ENCODE data around the gene CYLD. TPM values are rescaled to one million over a fixed set of nuclear protein-coding genes. Genes with fewer than 3 reads are reported as not detected.

CYLD gene
- total and polyA plus RNA-seq, 10 of the 15 experiments (the other 5 are each of a cell fraction or from before 2014, with no cell fraction given) = 19.2 to 106 (median 46.1) TPM

GRCh38 chr16:50709061-50709684 lies 32.7 kb upstream of the CYLD start (continued):
- TF ChIP-seq NR2F1 (conservative IDR thresholded peaks at IDR 0.05) (no peak), TARDBP (IDR thresholded peaks at IDR 0.05; ENCODE audit: borderline replicate concordance) (no peak), CBX3 (IDR thresholded peaks at IDR 0.05; ENCODE audit: borderline replicate concordance, low read depth) (no peak), HDAC6 (IDR thresholded peaks at IDR 0.05; ENCODE audit: unreplicated experiment) (no peak), MYC (IDR thresholded peaks at IDR 0.05; ENCODE audit: insufficient read depth, insufficient read length, insufficient replicate concordance, low read length, severe bottlenecking) (no peak), LARP7 (IDR thresholded peaks at IDR 0.05) (no peak), RCOR1 (conservative IDR thresholded peaks at IDR 0.05; ENCODE audit: low read depth, low read length) (no peak), SPI1 (IDR thresholded peaks at IDR 0.05; ENCODE audit: borderline replicate concordance, insufficient read depth, low read depth, low read length) (peak; percentile 97), SMAD5 (IDR thresholded peaks at IDR 0.05; ENCODE audit: low read depth) (no peak), IKZF2 (IDR thresholded peaks at IDR 0.05) (peak; percentile 81 to 86), USF2 (IDR thresholded peaks at IDR 0.05; ENCODE audit: borderline replicate concordance, low read depth, low read length) (no peak), RELA (IDR thresholded peaks at IDR 0.05; ENCODE audit: borderline replicate concordance, partially characterized antibody) (no peak), NFIC (IDR thresholded peaks at IDR 0.05; ENCODE audit: low read depth, low read length) (no peak), DPF2 (IDR thresholded peaks at IDR 0.05) (peak; percentile 44; the same call in 1 of the 2 replicates), WRNIP1 (IDR thresholded peaks at IDR 0.05; ENCODE audit: borderline replicate concordance, low read depth, low read length) (no peak), RAD21 (IDR thresholded peaks at IDR 0.05; ENCODE audit: insufficient read depth, low read depth, low read length) (no peak), CUX1 (IDR thresholded peaks at IDR 0.05; ENCODE audit: insufficient replicate concordance, low read depth, low read length) (no peak), PAX8 (IDR thresholded peaks at IDR 0.05) (no peak), HDAC2 (IDR thresholded peaks at IDR 0.05) (no peak)
- TF ChIP-seq, protein P1, sequence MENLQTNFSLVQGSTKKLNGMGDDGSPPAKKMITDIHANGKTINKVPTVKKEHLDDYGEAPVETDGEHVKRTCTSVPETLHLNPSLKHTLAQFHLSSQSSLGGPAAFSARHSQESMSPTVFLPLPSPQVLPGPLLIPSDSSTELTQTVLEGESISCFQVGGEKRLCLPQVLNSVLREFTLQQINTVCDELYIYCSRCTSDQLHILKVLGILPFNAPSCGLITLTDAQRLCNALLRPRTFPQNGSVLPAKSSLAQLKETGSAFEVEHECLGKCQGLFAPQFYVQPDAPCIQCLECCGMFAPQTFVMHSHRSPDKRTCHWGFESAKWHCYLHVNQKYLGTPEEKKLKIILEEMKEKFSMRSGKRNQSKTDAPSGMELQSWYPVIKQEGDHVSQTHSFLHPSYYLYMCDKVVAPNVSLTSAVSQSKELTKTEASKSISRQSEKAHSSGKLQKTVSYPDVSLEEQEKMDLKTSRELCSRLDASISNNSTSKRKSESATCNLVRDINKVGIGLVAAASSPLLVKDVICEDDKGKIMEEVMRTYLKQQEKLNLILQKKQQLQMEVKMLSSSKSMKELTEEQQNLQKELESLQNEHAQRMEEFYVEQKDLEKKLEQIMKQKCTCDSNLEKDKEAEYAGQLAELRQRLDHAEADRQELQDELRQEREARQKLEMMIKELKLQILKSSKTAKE (IDR thresholded peaks at IDR 0.05; ENCODE audit: low read depth, poor library complexity, severe bottlenecking) = no peak
